ENCODE results near the gene NLN.
A peak's percentile ranks its signal among the peaks of the same experiment; 100 is the strongest.
"Not testable (repeated sequence)": the region's sequence is repeated elsewhere in the genome, so short reads cannot be mapped to it uniquely, and the experiment has no call there.

NLN gene

DNA sequence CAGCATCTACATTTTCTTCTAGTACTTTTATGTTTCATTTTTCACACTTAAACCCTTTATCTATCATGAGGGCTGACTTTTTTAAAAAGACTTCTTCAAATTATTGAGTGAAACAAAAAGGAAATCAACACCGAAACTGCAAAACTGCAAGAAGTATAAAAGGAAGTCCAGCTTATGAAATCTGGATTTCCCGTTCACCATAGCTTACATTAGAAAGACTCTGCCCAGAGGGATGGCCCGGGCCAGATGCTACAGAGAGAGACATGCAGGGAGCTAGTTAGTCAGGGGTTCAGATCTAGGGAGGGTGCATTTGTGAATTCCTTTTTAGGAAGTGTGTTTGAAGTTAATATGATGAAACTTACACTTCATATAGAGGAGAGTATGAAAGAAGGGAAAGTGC is 10.0 kb downstream of the NLN start:
- DNase-seq (ENCODE audit: low read depth) = not testable (repeated sequence)

DNA sequence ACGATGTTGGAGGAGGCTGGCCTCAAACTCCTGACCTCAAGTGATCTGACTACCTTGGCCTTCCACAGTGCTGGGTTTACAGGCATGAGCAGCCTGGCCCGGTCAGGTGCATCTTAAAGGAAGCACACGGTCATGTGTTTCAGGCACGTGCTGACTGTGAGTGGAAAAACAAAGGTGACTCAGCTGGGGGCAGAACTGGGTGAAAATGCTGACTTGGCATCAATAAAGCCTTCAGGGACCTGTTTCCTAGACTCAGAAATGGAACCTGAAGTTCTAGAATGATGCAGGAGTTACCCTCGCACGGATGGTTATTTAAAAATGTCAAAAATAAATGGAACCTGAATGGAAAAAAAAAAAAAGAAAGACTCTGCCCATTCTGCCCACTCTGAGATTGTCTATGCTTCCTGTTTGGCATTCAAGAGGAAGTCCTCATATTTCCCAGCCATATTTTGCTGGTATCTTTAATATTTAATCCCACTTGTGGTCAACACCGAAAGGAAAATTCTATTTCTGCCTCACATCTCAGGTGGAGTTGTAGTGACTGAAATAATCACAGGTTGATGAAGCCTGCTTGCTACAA is 12.3 kb downstream of the NLN start:
- not testable (repeated sequence) for DNase-seq (ENCODE audit: low read depth)

DNA sequence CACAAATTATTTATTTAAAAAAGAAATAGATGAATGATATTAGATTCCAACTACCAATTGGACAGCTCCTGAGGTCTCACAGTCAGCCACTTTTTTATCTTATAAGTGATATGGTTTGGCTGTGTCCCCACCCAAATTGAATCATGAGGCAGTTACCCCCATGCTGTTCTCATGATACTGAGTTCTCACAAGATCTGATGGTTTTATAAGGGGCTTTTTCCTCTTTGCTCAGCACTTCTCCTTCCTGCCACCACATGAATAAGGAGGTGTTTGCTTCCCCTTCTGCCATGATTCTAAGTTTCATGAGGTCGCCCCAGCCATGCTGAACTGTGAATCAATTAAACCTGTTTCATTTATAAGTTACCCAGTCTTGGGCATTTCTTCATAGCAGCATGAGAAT is 12.9 kb downstream of the NLN start:
- DNase-seq (ENCODE audit: low read depth) = no peak

DNA sequence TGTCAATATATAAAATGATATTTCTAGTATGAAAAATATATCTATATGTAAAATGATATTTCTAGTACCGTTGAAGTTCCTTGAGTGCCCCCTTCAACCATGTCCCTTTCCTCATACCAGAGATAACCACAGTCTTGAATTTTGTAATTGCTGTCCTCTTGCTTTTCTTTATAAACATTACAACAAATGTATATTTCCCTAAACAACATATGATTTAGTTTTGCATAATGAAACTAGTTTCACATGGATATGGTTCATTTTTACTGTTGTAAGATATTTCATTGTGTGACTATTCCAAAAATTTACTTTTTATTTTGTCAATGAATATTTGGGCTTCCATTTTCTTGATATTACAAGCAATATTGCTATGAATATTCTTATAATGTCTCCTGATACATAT is 14.0 kb downstream of the NLN start:
- no peak for DNase-seq (ENCODE audit: low read depth)

DNA sequence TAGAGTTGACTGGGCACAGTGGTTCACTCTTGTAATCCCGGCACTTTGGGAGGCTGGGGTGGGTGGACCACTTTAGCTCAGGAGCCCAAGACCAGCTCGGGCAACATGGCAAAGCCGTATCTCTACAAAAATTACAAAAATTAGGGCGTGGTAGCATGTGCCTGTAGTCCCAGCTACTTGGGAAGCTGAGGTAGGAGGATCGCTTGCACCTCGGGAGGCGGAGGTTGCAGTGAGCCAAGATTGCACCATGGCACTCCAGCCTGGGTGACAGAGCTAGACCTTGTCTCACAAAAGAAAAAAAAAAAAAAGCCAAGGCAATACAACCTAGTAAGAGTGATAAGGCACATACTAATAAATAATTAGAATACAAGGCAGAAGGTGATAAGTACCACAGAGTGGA is 15.8 kb downstream of the NLN start:
- no peak for DNase-seq (ENCODE audit: low read depth)

DNA sequence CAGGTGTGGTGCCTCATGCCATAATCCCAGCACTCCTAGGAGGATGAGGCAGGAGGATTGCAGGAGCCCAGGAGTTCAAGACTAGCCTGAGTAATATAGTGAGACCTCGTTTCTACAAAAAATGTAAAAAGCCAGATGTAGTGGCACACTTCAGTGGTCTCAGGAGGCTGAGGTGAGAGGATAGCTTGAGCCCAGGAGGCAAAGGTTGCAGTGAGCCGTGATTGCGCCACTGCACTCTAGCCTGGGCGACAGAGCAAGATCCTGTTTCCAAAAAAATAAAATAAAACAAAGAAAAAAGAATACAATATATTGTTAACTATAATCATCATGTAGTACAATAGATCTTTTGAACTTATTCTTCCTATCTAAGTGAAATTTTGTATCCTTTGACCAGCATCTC is 16.3 kb downstream of the NLN start:
- DNase-seq (ENCODE audit: low read depth) = no peak

DNA sequence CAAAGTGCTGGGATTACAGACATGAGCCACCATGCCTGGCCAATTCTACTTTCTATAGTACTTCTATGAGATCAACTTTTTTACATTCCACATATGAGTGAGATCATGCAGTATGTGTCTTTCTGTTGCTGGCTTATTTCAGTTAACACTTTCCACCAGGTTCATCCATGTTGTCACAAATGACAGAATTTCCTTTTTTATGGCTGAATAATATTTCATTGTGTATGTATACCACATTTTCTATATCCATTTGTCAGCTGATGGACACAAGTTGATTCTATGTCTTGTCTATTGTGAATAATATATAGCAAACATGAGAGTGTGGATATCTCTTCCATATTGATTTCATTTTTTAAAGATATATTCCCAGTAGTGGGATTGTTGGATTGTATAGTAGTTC is 17.2 kb downstream of the NLN start:
- no peak for DNase-seq (ENCODE audit: low read depth)

DNA sequence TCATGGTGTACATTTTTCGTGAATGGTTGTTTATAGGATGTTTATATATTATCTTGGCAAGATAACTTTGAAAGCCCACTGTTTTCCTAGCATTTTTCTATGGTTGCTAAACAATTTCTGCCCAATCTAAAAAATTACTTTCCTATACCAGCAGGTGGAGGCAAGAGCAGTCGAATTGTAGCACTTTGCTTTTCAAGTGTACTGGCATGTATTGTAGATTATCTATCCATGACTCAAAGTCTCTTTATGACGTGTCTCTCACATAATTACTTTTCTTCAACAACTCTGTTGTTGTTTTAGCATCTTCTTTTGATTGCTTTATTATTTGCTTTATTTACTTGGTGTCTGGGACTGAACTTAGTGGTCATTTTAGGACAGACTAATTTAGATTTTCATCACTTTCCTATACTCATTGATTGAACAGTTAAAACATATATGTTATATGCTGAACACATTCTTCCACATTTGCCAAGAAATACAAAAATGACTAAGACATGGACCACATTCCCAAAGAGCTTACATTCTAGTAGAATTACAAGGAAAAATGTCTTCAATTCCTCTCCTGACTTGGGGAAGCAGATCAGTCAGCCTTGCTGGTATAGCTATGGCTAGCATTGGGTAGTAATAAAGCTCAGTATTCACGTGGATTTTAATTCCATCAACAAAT is 20.7 kb downstream of the NLN start:
- DNase-seq (ENCODE audit: low read depth) = no peak

DNA sequence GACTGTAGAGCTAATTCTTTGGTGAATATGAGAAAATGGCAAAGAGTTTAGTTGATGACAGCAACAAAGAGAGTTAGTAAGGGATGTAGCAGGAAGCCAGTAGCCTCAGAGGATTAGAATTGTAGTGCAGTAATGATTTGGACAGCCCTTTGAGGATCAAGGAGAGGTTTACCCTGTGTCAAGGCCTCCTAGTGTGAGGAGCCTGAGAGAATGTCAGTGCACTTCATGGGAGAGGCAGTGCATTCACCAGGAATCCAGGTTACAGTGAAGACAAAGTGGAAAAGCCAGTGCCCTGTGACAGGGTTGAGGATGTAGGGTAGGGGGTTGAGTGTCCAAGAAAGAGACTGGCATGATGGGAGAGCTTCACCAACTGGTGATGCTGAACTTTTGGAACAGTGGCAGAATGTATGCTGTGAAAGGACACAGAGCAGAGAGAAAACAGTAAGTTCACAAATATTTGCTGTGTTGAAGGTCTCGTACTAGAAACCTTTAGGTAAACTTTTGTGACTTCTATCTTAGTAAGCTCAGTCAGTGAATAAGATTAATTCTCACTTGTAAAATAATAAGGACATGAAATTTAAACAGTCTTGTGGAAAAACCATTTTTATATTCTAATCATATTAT is 27.3 kb downstream of the NLN start:
- no peak for DNase-seq (ENCODE audit: low read depth)

DNA sequence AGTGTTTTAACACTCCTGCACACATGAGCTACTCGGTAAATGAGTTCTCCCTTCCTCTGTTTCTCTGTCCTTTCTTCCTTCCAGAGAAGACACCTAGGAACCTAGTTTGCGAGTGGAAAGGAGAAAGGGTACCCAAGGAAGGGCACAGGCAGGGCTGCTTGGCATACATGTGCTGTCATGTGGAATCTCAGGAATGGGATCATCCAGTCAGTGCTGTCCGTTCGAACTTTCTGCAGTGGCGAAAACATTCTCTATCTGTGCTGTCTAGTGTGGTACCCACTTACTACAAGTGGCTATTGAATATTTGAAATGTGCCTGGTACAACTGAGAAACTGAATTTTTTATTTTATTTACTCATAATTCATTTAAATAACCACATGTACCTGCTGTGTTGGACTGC is 28.0 kb downstream of the NLN start:
- no peak for DNase-seq (ENCODE audit: low read depth)

DNA sequence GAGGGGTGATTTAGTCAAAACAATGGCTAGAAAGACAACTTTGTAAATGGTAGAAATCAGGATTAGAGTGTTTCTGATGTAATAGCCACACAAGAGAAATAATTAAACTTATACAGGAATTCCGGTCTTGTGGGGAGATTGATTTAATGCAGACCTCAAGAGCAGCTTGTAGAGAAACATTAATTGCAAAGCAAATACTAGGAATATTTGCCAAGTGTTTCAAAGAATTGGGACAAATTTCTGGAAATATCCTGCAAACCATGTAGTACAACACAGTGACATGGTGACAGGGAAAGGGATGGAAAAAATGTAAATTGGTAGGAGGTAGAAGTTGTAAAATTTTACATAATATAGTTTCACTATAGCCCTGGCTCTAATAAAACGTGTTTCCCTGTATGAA is 28.9 kb downstream of the NLN start:
- DNase-seq (ENCODE audit: low read depth) = no peak

DNA sequence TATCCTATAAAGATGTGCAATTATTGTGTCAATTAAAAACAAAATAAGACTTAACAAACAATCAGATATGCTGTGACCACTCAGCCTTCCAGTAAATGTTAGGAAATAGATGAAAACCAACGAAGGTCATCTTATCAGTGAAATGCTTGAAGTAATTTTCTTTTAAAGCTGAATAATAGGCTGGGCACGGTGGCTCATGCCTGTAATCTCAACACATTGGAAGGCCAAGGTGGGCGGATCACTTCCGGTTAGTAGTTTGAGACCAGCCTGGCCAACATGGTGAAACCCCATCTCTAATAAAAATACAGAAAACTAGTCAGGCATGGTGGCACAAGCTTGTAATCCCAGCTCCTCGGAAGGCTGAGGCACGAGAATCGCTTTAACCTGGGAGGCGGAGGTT is 31.2 kb downstream of the NLN start:
- DNase-seq (ENCODE audit: low read depth) = no peak

DNA sequence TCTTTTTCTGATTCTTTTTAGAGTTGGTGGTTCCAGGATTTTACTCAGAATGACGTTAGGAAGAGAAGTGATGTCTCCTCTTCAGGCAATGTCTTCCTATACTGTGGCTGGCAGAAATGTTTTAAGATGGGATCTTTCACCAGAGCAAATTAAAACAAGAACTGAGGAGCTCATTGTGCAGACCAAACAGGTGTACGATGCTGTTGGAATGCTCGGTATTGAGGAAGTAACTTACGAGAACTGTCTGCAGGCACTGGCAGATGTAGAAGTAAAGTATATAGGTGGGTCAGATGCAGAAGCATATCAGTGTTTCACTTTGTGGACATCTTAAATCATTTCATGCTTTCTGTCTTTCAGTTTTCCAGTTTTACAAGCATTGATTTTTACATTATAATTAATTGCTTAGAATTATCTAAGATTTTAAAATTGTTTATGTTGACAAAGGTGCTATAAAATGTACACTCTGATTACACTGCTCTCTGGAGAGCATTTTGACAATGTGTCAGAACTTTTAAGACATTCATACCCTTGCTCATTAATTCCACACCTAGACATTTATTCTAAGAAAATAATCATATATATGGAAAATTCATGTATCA is 36.6 kb downstream of the NLN start:
- DNase-seq (ENCODE audit: low read depth) = no peak

DNA sequence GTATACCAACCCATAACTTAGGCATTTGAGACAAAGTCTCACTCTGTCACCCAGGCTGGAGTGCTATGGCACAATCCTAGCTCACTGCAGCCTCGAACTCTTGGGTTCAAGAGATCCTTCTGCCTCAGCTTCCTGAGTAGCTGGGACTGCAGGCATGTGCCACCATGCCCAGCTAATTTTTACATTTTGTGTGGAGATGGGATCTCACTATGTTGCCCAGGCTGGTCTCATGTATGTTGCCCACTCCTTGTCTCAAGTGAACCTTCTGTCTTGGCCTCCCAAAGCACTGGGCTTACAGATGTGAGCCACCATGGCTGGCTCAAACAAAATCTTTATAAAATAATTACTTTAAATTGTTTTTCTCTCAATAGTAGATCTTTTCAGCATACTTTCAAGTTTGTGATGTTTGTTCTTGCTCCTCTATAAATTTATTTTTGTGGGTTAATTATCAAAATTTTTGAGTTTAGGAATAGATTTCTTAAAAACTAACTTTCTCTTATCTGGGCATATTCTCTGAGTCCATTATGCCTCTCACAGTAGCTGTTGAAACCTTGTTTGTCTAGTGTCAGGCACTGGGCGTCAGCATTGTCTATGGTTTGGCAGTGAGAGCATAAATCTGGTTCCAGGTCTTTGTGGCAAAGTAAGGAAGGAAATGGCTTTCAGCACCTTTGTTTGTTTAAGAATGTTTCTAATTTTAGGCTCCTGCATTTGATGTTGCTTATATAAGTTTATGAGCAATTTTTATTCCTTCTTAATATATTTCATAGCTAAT is 38.7 kb downstream of the NLN start:
- DNase-seq (ENCODE audit: low read depth) = peak; percentile 40

DNA sequence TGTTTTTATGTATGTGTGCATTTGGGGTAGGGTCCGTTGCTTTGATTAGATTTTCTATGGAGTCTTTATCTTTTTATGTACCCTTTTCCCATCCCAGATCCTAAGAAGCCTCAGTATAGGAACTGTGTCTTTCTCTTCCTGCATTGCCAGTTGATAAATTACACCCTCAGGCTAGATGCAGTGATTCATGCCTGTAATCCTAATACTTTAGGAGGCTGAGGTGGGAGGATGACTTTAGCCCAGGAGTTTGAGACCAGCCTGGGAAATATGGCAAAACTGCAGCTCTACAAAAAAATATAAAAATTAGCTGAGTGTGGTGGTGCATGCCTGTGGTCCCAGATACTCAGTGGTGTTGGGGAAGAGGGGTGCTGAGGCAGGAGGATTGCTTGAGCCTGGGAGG is 40.2 kb downstream of the NLN start:
- DNase-seq (ENCODE audit: low read depth) = no peak

DNA sequence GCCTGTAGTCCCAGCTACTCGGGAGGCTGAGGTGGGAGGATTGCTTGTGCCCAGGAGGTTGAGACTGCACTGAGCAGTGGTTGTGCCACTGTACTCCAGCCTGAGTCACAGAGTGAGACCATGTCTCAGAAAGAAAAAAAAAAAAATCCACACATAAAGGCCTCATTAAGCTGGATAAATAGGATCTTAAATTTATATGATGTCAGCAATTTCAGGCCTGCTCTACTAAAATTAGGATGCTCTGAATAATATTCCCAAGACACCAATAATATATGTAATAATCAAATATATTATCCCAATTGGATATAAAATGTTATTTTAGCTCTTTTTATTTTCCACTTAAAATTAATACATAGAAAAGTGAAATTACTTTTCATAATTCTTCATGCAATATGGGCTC is 43.6 kb downstream of the NLN start:
- no peak for DNase-seq (ENCODE audit: low read depth)

DNA sequence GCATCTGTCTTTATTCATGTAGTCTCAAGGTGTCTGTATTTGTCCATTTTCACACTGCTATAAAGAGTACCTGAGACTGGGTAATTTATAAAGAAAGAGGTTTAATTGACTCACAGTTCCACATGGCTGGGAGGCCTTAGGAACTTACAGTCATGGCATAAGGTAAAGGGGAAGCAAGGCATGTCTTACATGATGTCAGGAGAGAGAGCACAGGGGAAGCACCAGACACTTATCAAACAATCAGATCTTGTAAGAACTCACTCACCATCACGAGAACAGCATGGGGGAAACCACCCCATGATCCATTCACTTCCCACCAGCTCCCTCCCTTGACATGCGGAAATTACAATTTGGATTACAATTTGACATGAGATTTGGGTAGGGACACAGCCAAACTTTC is 44.2 kb downstream of the NLN start:
- no peak for DNase-seq (ENCODE audit: low read depth)

DNA sequence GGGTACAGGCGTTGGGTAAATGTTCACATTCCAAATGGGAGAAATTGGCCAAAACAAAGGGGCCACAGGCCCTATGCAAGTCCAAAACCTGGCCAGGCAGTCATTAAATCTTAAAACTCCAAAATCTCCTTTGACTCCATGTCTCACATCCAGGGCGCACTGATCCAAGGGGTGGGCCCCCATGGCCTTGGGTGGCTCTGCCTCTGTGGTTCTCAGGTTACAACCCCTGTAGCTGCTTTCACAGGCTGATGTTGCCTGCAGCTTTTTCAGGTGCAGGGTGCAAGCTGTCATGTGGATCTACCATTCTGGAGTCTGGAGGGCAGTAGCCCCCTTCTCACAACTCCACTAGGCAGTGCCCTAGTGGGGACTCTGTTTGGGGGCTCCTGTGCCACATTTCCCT is 44.8 kb downstream of the NLN start:
- no peak for DNase-seq (ENCODE audit: low read depth)

DNA sequence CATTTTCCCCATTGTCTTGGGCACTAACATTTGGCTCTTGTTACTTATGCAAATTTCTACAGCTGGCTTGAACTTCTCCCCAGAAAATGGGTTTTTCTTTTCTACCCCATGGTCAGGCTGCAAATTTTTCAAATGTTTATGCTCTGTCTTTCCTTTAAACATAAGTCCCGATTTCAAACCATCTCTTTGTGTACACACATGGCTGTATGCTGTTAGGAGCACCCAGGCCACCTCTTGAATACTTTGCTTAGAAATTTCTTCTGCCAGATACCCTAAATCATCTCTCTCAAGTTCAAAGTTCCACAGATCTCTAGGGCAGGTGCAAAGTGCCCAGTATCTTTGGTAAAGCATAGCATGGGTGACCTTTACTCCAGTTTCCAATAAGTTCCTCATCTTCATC is 45.6 kb downstream of the NLN start:
- DNase-seq (ENCODE audit: low read depth) = no peak

DNA sequence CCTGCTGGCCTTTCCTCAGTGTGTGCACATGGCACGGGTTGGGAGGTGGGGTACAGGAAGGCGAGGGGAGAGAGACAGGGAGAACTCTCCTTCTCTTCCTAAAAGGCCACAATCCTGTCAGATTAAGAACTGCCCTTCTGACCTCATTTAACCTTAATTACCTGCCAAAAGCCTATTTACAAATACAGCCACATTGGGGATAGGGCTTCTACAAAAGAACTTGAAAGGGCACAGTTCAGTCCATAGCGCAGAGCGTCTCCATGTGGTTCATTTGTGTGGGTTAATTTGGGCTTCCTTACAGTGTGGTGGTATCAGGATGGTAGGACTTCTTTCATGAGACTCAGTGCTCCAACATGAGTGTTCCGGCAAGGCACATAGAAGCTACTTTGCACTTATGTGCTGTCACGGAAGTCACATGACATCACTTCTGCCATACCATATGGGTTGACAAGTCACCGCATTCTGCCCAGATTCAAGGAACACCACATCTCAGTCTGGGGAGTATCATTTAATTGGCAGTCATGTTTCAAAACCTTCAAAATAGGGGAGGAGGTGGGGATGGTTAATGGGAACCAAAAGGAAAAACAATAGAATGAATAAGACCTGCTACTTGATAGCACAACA is 46.8 kb downstream of the NLN start:
- no peak for DNase-seq (ENCODE audit: low read depth)

DNA sequence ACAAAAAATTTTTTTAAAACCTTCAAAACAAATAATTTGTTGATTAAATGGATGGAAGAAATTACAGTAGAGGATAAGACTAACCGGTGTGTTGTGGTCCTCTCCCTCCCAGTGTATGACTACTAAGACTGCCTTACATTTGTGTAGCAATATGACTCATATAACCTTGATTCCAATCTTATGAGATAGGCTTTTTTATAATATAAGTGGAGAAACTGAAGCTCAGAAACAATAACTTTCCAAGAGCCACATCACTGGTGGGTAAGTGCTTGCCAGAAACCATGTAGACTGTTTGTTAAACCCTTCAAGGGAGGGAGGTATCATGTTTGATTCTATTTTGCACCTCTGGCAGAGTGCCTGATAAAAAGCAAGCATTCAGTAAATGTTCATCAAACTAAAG is 47.5 kb downstream of the NLN start:
- DNase-seq (ENCODE audit: low read depth) = no peak

DNA sequence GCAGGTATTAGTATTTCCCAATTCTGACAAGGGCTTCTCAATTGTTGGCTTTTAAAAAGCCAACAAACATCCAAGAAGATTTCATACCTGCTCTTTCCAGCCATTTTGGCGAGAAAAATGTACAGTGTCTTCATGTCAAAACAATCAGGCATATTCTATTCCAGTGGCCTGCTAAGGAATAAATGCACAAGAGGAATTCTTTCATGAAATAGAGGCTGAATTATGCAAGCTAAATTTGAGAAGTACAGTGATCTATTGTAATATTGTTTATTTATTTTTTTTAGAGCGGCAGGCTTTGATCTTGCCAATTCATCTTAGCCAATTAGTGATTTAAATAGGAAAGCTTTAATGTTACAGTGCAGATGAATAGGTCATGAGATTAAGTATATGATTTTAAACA is 49.3 kb downstream of the NLN start:
- DNase-seq (ENCODE audit: low read depth) = no peak
